Measurements from ENCODE around the gene PRKCSH.
"Not testable (repeated sequence)": the region's sequence is repeated elsewhere in the genome, so short reads cannot be mapped to it uniquely, and the experiment has no call there.

PRKCSH gene

DNA sequence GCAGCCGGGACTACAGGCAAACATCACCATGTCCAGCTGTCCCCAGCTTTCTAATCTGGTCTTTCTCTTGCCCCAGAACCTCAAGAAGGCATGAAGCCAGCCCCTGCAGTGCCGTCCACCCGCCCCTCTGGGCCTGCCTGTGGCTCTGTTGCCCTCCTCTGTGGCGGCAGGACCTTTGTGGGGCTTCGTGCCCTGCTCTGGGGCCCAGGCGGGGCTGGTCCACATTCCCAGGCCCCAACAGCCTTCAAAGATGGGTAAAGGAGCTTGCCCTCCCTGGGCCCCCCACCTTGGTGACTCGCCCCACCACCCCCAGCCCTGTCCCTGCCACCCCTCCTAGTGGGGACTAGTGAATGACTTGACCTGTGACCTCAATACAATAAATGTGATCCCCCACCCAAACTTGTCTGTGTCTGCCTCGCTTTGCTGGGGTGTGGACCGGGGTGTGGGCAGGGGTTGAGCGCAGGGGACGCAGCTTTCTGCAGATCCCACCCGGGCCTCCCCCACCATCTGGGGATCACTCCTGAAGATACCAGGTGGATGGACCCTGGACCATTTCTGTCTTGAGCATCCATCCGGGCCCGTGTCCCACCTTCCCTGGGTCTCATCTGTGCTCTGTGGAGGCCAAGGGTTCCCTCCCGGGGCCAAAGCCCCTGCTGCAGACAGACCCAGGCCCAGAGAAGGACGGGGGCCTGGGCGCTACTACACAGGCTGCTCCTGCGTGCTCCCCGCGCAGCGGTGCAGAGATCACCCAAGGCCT lies 15.3 kb downstream of the PRKCSH start:
- no peak for DNase-seq (ENCODE audit: low read depth in 3 of 3, low spot score in 1 of 3)

DNA sequence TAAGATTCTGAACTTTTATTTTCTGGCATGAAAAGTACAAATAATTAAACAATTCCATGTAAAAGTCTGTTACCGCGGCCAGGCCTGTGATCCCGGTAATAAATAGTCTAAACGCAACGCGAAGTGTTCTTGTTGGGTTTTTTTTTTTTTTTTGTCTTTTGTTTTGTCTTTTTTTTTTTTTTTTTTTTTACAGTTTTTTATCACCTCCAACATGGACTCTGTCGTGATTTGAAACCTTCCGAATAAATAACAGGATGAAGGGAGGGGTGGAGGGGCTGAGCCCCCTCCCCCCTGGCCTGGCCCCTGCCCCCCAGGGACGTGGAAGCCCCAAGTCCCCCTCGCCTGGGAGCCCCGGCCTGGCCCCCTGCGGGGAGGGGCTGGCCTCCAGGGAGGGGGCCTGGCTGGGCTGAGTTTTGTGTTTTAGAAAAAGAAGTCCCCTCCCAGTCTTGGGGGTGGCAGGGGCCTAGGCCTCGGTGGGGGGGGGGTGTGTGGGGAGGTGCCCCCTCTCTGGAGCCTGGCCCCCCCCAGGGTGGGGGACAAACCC lies 16.0 kb downstream of the PRKCSH start:
- no peak for DNase-seq (ENCODE audit: low read depth in 3 of 3, low spot score in 1 of 3)

DNA sequence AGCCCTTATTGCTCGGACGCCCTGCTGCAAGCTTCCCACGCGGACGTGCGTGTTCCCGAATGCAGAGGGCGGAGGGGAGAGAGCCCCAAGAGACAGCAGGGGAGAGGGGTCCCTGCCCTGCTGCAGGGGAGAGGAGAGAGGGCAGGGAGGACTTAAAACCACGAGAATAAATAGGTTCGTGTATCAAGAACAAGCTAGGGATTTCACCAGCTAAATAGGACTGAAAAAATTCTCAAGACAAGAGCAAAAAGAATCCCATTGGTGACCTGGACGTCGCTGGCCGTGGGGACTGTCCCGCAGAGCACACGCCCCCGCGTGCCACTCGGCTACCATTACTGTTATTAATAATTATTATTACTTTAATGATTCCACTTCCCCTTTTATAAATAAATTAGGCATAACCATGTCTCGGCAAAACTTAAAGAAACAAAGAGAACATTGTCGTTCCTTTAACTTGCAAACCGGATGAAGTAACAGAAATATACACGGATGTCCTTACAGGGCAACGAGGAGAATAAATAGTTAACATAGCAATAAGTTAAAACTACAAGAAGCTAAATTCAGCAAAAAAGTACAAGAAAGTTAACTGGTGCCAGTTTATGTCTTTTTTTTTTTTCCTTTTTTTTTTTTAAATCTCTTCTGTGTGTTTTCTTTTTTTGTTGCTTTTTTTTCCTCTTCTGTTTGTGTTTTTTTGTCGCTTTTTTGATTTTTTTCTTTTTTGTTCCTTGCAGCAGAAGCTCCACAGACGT lies 16.6 kb downstream of the PRKCSH start:
- no peak for DNase-seq (ENCODE audit: low read depth in 3 of 3, low spot score in 1 of 3)

DNA sequence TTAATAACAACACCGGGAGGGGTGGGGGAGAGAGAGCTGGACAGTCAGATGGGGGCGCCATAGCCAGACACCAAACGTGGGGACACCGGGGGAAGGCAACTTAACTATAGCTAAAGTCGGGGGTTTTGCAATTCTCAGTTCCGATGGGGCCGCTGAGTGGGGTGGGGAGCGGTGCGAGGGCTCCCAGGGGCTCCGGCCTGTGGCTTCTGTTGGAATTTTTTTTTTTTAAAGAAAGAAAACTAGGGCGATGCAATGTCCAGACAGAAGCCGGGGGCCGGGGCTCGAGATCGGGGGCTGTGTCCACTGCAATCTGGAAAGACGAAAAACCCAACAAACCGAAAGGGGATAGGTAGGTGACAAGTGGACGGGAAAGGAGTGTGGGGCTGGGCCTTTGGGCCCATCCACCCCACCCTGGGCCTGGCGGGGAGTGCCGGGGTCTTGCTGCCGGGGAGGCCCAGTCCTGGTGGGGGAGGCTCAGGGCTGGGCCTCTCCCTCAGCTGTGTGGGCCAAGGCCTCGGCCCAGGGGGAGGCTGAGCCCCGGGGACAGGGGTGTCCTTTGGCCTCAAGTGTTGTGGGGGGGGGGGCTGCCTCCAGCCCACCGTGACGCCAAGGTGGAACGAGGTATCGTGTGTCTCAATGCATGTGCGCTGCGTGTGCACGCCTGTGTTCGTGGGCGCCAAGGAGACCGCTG lies 17.3 kb downstream of the PRKCSH start:
- no peak for DNase-seq (ENCODE audit: low read depth in 3 of 3, low spot score in 1 of 3)

DNA sequence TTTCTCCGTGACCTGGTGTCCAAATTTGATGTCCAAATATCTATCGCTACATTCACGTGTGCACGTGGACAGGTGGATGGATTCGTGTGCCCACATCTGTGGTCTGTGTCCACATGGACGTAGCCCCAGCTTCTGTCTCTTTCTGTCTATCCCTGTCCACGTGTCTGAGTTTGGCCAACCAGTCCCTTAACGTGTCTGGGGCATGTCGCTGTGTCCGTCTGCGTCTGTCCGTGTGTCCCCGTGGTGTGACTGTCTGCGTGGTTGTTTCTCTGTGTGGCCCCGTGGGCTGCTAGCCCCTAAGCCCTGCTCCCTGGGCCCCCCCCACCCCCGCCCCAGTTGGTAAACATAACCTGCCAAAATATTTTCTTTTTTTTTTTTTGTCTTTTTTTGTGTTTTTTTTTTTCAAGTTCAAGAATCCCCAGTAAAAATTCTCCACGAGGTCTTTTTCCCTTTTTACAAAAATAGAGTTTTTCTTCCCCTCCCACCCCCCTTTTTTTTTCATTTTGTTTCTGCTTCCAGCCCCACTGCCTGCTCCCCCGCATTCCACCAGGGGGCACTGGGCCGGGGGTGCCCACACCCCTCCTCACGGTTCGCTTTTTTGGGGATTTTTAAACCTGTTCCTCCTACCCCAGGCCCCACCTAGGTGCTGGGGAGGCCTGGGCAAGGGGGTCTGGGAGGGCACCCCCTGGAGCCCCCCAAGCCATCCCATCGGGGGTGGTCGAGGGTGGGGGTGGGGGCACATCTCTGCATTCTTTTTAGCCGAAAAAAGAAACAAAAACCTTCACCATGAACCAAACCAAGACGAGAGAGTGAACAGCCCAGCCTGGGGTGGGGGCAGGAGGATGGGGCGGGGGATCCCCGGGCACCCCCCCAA lies 18.3 kb downstream of the PRKCSH start:
- no peak for DNase-seq (ENCODE audit: low read depth in 3 of 3, low spot score in 1 of 3)

DNA sequence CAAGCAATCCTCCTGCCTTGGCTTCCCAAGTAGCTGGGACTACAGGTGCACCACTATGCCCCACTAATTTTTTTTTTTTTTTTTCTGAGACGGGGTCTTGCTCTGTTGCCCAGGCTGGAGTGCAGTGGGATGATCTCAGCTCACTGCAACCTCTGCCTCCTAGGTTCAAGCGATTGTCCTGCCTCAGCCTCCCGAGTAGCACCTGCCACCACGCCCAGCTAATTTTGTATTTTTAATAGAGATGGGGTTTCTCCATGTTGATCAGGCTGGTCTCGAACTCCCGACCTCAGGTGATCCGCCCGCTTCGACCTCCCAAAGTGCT lies 19.8 kb downstream of the PRKCSH start:
- not testable (repeated sequence) for DNase-seq (ENCODE audit: low read depth in 3 of 3, low spot score in 1 of 3)

DNA sequence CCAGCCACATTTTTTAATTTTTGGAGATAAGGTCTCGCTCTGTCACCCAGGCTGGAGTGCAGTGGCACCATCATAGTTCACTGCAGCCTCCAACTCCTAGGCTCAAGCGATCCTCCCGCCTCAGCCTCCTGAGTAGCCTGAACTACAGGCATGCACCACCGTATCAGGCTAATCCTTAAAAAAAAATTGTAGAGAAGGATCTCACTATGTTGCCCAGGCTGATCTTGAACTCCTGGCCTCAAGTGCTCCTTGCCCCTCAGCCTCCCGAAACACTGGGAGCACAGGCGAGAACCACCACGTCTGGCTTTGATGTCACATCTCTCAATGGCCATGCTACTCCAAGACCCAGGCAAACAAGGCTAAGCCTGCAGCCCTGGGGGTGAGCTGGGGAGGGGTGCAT lies 21.2 kb downstream of the PRKCSH start:
- no peak for DNase-seq (ENCODE audit: low read depth in 3 of 3, low spot score in 1 of 3)

DNA sequence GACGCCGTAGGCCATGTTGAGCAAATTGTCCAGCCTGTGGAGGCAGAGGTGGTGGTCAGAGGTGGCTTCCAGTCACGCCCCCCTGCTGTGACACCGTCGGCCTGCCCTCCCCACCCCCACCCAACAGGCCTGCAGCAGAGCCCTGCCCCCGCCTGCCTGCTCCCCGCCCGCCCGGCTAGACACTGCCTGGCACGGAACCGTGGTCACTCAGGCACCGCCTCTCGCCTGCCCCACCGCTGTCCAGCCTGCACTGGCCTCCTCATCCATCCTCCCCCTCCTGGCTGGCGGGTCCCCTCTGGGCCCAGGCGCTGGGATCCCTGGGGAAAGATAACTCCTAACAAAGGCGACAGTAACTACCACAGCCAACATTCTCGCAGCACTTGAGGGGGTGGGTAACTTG lies 21.7 kb downstream of the PRKCSH start:
- DNase-seq (ENCODE audit: low read depth in 3 of 3, low spot score in 1 of 3) = no peak

DNA sequence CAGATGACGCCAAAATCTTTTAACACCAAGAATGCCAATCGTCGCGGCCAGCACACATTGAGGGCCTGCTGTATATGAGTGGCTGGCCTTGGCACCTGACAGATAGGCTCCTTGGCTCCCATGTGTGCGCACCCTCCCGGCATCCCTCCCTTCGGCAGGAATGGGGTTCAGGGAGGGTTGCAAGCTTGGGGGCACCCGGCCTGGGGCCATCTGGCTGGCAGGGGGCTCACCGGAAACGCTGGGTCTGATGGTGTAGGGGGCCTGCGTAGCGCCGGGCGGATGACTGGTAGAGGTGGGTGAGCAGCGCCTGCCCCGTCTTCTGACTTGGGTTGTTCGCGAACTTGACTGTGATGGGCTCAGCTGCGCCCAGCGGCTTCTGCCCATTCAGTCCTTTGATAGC lies 22.4 kb downstream of the PRKCSH start:
- DNase-seq (ENCODE audit: low read depth in 3 of 3, low spot score in 1 of 3) = no peak

DNA sequence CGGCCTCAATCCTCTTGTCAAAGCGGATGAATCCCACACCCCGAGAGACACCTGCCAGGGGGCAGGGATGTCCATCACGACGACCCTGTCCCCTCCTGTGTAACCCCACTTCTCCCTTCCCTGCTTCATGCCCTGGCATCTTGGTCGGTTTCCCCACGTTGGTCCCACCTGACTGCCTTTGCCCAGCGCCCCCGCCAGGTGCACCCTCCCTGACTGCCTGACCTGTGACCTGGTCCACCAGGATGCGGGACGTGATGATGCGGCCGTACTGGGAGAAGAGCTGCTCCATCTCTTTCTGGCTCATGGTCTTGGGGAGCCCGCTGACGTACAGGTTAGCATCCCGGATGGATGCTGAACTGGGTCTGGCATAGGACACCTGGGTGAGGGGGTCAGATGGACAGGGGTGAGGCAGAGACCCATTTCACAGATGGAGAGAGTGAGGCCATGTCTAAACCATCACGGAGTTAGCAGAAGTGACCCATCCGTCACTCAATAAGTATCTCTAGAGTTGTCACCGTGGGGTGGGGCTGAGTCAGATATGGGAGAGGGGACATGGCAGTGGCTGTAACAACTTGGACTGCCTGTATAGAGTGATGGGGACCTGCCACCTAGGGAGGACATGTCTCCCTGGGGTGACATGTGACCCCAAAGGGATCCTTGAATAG lies 22.9 kb downstream of the PRKCSH start:
- DNase-seq (ENCODE audit: low read depth in 3 of 3, low spot score in 1 of 3) = no peak

DNA sequence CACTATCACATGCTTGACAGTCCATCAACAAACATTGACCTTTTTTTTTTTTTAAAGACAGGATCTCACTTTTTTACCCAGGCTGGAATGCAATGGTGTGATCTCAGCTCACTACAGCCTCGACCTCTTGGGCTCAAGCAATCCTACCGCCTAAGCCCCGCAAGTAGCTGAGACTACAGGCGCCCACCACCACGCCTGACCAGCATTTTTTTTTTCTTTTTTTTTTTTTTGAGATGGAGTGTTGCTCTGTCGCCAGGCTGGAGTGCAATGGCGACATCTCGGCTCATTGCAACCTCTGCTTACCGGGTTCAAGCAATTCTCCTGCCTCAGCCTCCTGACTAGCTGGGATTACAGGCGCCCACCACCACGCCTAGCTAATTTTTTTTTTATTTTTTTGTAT lies 23.5 kb downstream of the PRKCSH start:
- not testable (repeated sequence) for DNase-seq (ENCODE audit: low read depth in 3 of 3, low spot score in 1 of 3)

DNA sequence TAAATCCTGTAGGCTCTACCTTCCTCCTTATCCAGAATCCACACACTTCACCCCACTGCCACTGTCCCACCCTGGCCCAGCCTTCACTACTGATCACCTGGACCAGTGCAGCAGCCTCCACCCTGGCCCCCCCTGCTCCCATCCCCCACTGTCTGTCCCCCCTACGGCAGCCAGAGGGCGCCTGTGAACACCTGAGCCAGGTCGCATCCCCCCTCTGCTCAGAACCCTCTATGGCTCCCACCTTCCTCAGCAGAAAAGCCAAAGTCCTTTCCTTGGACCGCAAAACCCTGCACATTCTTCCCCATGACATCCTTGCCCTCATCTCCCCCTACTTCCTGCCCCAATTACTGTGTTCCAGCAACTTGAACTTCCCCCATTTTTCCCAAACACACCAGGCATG lies 24.8 kb downstream of the PRKCSH start:
- no peak for DNase-seq (ENCODE audit: low read depth in 3 of 3, low spot score in 1 of 3)

DNA sequence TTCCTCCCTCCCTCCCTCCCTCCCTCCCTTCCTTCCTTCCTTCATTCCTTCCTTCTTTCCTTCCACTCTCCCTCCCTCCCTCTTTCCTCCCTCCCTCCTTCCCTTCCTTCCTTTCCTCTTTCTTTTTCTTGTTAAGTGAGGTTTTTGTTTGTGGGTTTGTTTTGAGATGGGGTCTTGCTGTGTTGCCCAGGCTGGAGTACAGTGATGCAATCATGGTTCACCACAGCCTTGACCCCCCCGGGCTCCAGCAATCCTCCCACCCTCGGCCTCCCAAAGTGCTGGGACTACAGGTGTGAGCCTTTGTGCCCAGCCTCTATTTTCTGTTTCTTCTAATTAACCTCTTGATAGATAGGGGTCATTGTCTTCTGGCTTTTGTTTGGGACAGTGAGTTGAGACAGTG lies 26.0 kb downstream of the PRKCSH start:
- DNase-seq (ENCODE audit: low read depth in 3 of 3, low spot score in 1 of 3) = no peak

DNA sequence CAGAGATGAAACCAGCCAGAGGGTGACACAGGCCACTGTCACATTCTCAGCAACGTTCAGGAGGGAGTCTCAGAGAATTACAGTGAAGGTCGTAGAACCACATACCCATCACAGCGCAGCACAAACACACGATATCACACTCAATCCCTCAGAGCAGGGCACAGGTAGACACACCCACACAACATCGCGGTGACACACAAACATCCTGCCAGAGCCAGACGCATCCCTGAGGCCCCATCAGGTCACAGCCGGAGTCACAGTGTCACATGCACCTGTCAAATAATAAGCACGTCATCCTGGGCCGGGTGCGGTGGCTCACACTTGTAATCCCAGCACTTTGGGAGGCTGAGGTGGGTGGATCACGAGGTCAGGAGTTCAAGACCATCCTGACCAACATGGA lies 28.0 kb downstream of the PRKCSH start:
- DNase-seq (ENCODE audit: low read depth in 3 of 3, low spot score in 1 of 3) = no peak

DNA sequence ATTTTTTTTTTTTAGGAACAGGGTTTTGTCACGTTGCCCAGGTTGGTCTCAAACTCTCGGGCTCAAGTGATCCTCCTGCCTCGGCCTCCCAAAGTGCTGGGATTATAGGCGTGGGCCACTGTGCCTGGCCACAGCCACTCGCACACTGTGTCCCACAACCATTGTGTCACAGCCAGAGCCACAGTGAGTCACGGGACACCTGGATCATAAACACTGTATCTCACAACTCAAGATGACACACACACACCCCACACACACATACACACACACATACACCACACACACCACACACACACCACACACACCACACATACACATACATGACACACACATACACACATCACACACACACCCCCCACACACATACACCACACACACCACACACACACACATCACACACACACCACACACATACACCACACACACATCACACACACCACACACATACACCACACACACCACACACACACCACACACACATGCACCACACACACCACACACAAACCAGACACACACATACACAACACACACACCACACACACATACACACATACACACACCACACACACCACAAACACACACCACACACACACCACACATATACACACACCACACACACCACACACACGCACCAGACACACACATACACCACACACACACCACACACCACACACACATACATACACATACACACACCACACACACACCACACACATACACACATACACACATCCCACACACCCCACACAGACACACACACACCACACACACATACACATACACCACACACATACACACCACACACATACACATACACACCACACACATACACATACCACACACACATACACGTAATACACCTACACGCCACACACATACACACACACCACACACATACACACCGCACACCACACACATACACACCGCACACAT lies 29.2 kb downstream of the PRKCSH start:
- DNase-seq (ENCODE audit: low read depth in 3 of 3, low spot score in 1 of 3) = no peak

DNA sequence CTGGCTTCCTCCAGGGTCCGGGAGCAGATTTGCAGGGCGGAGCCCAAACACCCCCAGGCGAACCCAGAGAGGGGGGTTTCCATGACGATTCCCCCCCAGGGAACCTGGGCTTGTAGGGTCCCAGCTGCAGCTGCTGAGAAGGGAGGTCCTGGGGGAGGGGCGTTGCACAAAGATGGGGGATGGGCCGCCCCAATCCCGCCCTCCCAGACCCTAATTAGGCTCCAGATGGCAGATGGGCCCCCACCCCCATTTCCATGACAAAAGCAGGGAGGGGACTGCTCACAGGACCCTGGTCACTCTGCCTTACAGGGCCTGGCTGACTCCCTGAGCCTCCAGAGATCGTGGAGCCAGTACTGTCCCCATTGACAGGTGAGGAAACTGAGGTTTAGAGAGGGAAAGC lies 30.2 kb downstream of the PRKCSH start:
- no peak for DNase-seq (ENCODE audit: low read depth in 3 of 3, low spot score in 1 of 3)

DNA sequence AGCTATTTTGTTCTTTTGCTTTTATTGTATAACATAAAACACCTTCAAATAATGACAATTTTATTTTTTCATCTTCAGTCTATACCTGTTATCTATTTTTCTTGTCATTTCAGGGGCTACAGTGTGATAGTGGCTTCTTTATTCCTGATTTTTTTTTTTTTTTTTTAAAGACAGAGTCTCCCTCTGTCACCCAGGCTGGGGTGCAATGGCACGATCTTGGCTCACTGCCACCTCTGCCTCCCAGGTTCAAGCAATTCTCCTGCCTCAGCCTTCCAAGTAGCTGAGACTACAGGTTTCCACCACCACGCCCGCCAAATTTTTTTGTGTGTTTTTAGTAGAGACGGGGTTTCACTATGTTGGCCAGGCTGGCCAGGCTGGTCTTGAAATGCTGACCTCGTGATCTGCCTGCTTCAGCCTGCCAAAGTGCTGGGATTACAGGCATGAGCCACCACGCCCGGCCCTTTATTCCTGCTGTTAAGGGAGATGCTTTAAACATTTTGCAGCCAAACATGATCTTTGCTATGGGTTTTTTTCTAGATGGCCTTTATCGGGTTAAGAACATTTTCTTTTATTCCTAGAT lies 32.9 kb downstream of the PRKCSH start:
- DNase-seq (ENCODE audit: low read depth in 3 of 3, low spot score in 1 of 3) = not testable (repeated sequence)

DNA sequence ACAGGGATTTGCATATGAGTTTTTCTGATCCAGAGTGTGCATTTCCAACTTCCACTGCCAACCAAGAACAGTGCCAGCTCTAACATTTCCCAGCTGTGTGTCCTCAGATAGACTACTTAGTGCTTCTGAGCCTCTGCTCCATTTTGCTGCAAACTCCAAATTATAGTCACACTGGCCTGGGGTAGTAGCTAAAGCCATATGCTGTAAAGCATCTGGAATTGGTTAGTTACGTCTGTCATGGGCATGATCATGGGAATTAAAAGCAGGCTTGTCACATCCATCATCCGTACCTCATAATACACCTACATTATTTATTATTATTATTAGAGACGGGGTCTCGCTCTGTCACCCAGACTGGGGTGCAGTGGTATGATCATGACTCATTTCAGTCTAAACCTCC lies 38.3 kb downstream of the PRKCSH start:
- DNase-seq (ENCODE audit: low read depth in 3 of 3, low spot score in 1 of 3) = no peak

DNA sequence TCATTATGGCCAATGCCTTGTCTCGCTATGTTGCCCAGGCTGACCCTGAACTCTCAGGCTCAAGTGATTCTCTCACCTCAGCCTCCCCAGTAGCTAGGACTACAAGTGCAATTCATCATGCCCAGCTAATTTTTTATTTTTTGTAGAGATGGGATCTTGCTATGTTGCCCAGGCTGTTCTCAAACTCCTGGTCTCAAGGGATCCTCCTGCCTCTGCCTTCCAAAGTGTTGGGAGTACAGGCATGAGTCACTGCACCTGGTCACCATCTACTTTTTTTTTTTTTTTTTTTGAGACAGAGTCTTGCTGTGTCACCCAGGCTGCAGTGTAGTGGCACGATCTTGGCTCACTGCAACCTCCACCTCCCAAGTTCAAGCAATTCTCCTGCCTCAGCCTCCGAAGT lies 39.9 kb downstream of the PRKCSH start:
- not testable (repeated sequence) for DNase-seq (ENCODE audit: low read depth in 3 of 3, low spot score in 1 of 3)
